Left kidney (tissue), 2 donors: ENCODE results near the gene HLA-DMA. TPM values are rescaled to one million over a fixed set of nuclear protein-coding genes. Genes with fewer than 3 reads are reported as not detected.
"Not testable (repeated sequence)": the region's sequence is repeated elsewhere in the genome, so short reads cannot be mapped to it uniquely, and the experiment has no call there.

Experiments used
- DNase-seq: peaks from one replicate; pipeline ENCODE4 v3.0.0-alpha.2; 2013
- polyA plus RNA-seq: library from polyadenylated mRNA; unstranded; fragments of 120-200 nt; gene quantifications from one replicate; pipeline ENCODE4 v1.2.1, GENCODE V29; 2013; ENCODE audit not compliant: insufficient read length

The HLA-DMA gene
- polyA plus RNA-seq, 1 donor: 14.7 TPM

DNA sequence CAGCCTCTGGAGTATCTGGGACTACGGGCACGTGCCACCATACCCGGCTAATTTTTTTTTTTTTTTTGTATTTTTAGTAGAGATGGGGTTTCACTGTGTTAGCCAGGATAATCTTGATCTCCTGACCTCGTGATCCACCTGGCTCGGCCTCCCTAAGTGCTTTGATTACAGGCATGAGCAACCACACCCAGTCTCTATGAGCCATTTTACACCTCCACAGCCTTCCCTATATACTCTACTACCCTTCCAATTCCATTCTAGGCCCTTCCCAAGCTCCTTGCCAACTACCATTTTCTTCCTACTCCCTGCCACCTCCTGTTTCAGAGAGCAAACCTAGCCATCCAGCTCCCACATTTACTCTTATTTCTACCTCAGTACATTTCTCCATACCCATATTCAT, 7.7 kb upstream of the HLA-DMA start:
- DNase-seq: no peak

- DNase-seq: no peak
These were observed 3.3 kb upstream of the HLA-DMA start for GRCh38 chr6:32956176-32956575.

DNA sequence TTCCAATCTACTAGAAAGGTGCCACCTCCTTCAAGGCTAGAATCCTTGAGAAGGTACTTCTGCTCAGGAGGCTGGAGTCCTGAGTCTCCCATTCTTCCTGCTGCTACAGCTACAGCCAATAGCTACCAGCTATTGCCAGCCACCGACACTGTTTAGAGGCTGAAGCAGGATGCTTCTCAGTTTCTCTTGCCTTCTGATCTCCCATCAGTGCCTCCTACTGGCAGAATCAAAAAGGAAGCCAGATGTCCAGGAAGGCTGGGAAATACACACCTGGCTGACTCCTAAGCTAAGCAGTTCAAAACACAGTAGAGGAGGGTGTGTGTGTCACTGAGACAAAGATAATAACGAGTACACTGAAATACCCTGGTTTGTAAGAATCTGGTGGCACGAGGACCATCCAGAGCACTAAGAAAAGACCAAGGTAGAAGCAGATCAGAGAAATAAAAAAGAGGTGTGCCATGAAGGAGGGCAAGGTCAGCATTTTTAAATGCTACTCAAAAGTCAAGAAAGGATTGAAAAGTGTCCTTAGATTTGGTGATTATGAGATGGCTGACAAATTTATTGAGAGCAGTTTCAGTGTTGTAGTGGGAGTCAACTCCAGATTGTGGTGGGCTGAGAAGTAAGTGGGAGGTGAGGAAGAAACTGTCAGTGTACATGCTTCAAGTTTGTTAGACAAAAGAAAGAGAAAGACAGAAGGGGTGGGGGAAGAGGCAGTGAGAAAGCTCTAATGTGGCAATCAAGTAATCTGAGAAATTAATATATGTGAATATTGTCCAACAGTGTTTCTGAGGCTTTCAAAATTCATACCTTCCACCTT, 2.3 kb upstream of the HLA-DMA start:
- DNase-seq: peak; percentile 56

- no peak for DNase-seq
These were observed 1.4 kb upstream of the HLA-DMA start for GRCh38 chr6:32954267-32954666.

DNA sequence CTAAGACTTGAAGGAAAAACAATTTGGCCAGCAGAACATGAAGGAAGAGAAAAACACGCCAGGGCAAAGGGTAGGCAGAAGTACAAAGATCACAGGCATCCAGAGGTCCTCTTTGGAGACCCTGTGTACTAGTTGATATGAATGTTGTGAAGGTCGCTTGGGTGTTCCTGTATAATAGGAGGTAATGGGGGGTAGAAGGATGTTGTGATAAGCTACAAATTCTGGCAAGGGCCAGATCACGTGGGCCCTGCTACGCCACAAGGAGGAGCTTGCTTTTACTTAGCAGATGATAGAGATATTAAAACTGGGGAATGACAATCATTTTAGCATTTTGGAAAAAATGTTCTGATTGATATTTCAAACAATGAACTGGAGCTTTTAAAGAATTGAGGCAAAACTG, 878 bp upstream of the HLA-DMA start:
- DNase-seq: no peak

- DNase-seq: no peak
These were observed 2.4 kb downstream of the HLA-DMA start for GRCh38 chr6:32950449-32950848.

- no peak for DNase-seq
These were observed 2.9 kb downstream of the HLA-DMA start for GRCh38 chr6:32950010-32950409.

DNA sequence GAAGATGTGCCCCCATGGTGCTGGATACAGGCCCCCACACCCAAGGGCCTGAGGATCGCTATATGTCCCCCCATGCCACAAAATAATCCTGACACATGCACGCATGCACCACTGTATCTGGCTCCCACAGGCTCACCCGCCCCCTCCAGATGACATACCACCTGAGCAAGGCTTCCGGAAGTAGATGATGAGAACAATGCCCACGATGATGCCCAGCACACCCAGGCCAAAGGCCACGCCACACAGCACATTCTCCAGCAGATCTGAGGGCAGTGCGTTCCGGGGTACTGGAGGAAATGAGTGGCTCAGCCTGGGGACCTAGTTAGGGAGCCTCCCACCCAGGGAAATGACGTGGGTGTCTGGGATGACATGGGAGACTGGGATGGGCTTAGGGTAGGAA, 3.8 kb downstream of the HLA-DMA start:
- no peak for DNase-seq

DNA sequence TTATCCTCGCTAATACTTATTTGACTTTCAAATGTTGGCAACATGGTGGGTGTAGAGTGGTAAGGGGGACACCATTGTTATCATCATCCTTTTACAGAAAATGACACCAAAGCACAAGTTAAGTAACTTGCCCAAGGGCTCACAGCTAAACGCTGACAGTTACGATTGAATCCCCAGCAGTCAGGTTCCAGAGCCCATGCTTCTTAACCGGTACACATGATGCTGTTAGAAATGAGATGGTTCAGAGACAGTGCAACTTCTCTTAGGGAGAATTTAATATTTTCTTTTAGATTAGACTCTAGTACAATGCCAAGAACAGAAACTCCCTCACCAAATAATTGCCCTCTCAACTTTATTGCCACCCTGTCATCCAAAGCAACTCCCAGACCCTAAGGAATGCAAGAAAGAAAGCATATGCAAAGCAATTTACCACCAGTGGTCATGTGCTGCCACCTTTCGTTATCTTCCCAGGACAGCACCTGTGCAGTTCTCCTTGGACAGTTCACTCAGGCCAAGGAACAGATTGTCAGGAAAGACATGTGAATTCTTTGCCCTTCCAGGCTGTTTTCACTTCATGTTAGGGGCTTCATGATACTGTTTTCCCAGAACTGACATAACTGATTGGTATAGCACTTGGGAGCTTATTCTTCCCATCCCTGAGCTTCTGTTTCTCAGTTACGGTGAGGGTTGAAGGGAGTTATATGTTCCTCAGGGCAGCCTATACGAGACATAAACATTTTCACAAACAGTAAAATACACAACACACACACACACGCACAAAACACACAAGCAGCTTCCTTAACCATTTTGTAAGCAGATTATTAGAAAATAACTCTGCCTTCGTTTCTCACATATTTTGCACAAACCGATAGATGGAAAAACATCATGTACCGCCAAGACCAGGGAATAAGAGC, 5.1 kb downstream of the HLA-DMA start:
- DNase-seq: peak; percentile 75

DNA sequence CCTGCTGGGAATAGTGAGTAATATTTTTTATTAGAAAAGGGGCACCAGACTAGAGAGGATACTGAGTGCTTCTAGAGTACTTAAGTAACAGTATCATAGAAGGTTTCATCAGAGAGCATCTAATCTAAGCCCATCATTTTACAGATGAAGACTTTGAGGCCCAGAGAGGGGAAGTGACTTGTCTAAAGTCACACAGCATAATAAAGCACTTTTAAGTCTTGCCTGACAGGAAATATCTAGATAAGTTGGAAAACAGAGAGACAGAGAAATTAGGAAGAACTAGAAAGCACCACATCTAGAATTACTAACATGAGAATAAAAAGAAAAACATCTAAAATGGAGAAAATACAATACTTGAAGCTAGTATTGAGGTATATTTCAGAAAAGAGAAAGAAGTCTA, 6.0 kb downstream of the HLA-DMA start:
- DNase-seq: no peak

GRCh38 chr6:32945953-32946352, 6.9 kb downstream of the HLA-DMA start:
- DNase-seq: no peak

- no peak for DNase-seq
These were observed 7.7 kb downstream of the HLA-DMA start for GRCh38 chr6:32945108-32945760.

- DNase-seq: no peak
These were observed 8.8 kb downstream of the HLA-DMA start for GRCh38 chr6:32943864-32944649.

- DNase-seq: not testable (repeated sequence)
These were observed 10.3 kb downstream of the HLA-DMA start for GRCh38 chr6:32942555-32943123.

DNA sequence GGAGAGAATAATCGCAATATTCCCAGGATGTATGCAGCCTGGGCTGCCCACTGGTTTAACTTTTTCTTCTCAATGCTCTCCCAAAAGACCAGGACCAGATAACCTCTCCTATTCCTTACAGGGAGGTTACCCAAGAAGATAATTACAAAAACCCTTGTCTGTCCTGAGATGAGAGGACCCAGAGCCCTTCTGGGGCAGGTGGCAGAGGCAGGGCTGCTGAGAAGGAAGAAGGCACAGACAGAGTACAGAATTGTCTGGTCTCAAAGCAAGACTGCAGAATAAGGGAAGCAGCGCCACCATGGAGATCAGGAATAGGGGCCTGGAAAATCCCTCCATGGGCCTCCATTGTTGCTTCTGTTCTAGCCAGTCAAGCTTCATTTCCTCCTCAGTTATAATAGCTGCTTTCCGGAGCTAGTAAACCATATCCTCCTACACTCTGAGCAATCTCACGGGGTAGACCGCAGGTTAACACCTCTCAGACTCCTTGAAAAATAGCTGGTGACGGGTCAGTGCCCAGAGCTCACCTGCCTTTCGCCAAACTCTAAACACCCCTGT, 11.6 kb downstream of the HLA-DMA start:
- DNase-seq: peak; percentile 85

GRCh38 chr6:32940656-32941213, 12.2 kb downstream of the HLA-DMA start, which contains the start of gene HLA-DMB:
HLA-DMB (minus strand) TSS chr6:32941028; CDS start chr6:32940807, 221 bp downstream.
- DNase-seq: peak; percentile 88

DNA sequence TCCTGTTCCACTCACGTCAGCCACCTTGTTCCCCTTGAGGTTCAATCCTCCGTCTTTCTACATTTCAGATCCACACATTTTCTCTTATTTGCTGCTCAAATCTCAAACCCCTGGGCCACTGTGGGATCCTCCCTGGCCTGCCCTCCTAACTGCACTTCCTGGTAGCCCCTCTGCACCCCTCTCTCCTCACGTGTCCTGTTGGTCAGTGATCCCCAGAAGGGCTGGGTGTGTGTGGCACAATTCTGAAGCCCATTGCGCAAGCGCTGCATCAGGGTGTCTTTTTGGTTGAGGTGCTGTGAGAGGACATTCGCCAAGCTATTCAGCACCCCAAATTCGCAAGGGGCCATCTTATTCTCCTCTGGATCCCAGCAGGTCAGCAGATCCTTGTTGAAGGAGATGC, 14.4 kb downstream of the HLA-DMA start:
- no peak for DNase-seq

DNA sequence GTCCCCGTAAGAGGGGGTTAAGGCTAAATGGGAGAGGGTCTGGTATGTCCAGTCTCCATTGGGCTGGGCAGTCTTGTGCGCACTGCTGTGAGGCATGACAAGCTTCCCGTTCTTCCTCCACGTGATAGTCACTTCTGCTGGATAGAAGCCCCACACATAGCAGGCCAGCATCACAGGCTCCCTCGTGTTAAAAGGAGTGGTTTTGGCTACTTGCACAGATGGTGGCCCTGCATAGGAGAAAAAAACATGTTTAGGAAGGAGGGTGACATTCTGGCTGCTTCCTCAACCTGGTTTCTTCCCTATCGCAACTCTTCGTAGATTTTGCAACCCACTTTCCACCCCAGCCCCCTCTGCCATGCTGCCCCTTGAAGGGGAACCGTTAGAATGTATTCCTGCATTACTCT, 15.7 kb downstream of the HLA-DMA start:
- DNase-seq: no peak

DNA sequence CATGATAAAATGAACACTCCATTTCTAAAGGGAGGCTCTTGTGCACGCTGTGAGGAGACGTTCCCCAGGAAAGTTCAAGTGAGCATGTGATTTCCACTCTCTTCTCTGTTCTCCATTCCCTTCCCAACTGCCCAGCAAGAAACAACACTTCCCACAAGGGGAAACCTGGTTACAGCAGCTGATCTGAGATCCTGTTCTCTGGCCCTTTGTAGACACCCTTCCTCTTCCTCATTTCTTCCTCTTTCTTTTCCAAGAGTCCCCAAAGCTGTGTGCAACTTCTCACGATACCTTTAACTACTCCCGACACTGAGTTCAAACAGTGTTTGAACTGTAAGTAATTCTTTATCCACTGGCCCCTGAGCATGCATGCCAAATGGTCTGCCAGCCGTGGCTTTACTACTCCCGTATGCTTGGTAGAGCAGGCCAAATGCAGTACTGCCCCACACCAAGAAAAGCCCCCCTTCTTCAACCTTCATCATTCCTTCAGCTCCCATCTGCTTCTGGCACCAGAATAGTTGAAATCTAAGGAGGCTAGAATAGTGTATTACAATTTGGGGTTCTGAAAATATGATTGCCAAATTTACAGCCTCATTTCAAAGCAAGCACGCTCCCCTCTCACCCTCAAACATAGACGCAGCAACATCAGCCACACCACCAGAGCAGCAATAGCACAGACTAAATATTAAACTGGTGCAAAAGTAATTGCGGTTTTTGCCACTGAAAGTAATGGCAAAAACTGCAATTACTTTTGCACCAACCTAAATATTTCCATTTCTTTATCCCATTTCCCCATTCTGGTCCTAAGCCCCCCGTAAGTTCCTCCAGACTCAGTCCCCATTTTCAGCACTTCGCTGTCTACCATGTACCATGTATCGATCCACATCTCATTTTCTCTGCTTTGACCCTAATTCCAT, 16.4 kb downstream of the HLA-DMA start:
- no peak for DNase-seq
